GM04503 (cell line): ENCODE data around the gene PCLO.
"Not testable (repeated sequence)": the region's sequence is repeated elsewhere in the genome, so short reads cannot be mapped to it uniquely, and the experiment has no call there.

ENCODE experiments used
- DNase-seq: peaks from one replicate; pipeline ENCODE4 v3.0.0-alpha.2; 2012; ENCODE audit warnings: low read depth

PCLO gene

GRCh38 chr7:83141927-83142326, 20.8 kb downstream of the PCLO start:
- DNase-seq: no peak

- DNase-seq: no peak
Observed at GRCh38 chr7:83130623-83131545, 31.8 kb downstream of the PCLO start.

- no peak for DNase-seq
Observed at GRCh38 chr7:83130191-83130590, 32.5 kb downstream of the PCLO start.

GRCh38 chr7:83119494-83119893, 43.2 kb downstream of the PCLO start:
- no peak for DNase-seq

- no peak for DNase-seq
Observed at GRCh38 chr7:83119026-83119382, 43.7 kb downstream of the PCLO start.

- DNase-seq: no peak
Observed at GRCh38 chr7:83118347-83119025, 44.2 kb downstream of the PCLO start.

GRCh38 chr7:83117466-83117865, 45.2 kb downstream of the PCLO start:
- DNase-seq: no peak

- DNase-seq: no peak
Observed at GRCh38 chr7:83111391-83111790, 51.3 kb downstream of the PCLO start.

- no peak for DNase-seq
Observed at GRCh38 chr7:83109352-83109751, 53.3 kb downstream of the PCLO start.

- no peak for DNase-seq
Observed at GRCh38 chr7:83105948-83106347, 56.7 kb downstream of the PCLO start.

- DNase-seq: no peak
Observed at GRCh38 chr7:83105063-83105462, 57.6 kb downstream of the PCLO start.

- no peak for DNase-seq
Observed at GRCh38 chr7:83101530-83101929, 61.2 kb downstream of the PCLO start.

- no peak for DNase-seq
Observed at GRCh38 chr7:83096065-83096580, 66.6 kb downstream of the PCLO start.

- no peak for DNase-seq
Observed at GRCh38 chr7:83085299-83085698, 77.4 kb downstream of the PCLO start.

GRCh38 chr7:83079879-83080278, 82.8 kb downstream of the PCLO start:
- not testable (repeated sequence) for DNase-seq

- DNase-seq: no peak
Observed at GRCh38 chr7:83077328-83077727, 85.4 kb downstream of the PCLO start.

- no peak for DNase-seq
Observed at GRCh38 chr7:83072576-83073517, 89.8 kb downstream of the PCLO start.

- DNase-seq: no peak
Observed at GRCh38 chr7:83065714-83066113, 97.0 kb downstream of the PCLO start.

- no peak for DNase-seq
Observed at GRCh38 chr7:83060218-83060617, 102.5 kb downstream of the PCLO start.

- no peak for DNase-seq
Observed at GRCh38 chr7:83058667-83059066, 104.0 kb downstream of the PCLO start.

GRCh38 chr7:83055197-83055596, 107.5 kb downstream of the PCLO start:
- no peak for DNase-seq

- DNase-seq: no peak
Observed at GRCh38 chr7:83054472-83054871, 108.2 kb downstream of the PCLO start.
